ENCODE measurements around the gene BRI3. TPM values are rescaled to one million over a fixed set of nuclear protein-coding genes. Genes with fewer than 3 reads are reported as not detected.

BRI3 gene
- total and polyA plus RNA-seq, 9 of the 15 experiments (the other 6 are each of a cell fraction or from before 2014, with no cell fraction given): 4.3 to 57.4 (median 18.6) TPM

DNA sequence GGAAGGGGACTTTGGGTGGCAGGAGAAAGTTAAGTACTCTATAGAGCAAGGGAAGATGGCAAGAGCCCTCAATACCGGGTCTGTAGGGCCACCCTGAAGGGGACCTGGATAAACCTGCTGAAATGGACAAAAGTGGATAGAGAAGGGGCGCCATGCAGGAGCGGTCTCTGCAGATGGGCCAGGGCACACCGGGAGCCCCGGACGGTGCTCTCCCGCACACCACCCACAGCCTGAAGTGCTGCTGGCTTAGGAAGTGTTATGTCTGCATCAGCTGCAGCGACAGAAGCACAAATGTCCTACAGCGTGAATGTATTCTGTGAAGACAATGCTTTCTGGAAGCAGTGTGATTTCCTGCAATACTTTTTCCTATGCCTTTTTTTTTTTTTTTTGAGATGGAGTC, 37.7 kb downstream of the BRI3 start (continued):
- TF ChIP-seq, protein P1, sequence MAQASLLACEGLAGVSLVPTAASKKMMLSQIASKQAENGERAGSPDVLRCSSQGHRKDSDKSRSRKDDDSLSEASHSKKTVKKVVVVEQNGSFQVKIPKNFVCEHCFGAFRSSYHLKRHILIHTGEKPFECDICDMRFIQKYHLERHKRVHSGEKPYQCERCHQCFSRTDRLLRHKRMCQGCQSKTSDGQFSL (CRISPR knock-in tag; IDR thresholded peaks at IDR 0.05): no peak
- TF ChIP-seq, protein P1 (tag; IDR thresholded peaks at IDR 0.05): no peak
- no peak for TF ChIP-seq SMARCB1 (IDR thresholded peaks at IDR 0.05; ENCODE audit: insufficient read length, low read depth)

DNA sequence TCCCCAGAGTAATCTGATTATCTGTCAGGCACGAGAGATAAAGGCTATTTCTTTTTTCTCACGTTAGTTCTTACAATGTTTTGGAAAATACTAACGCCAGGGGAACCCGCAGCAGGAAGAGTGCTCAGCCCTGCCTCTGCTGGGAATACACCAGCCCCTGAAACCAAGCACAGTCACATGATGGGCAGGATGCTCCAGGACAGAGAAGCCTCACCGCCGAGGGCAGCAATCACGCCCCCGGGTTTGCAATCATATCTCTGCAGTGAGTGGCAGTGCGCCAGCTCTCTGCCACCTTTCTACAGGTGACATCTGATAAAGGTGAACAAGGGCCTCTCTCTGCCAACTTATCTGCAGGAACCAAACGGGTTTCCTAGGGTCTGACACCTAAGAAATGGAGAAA, 39.8 kb downstream of the BRI3 start:
- Histone ChIP-seq H3K4me3 (no peak overlapping the region), H3K36me3 (ENCODE audit: control insufficient read depth, insufficient read depth, low read length) (no peaks in the 10 kb centered on the region; the same call in 1 of the 3 replicates), H3K4me1 (replicated peaks in 1 of 2; ENCODE audit: control insufficient read depth in 2 of 2, insufficient read depth in 2 of 2, low read length in 2 of 2) (peaks cover 0 to 3% of the 10 kb centered on the region in 2 experiments; a peak in 1 of 5 replicates), H2AFZ (ENCODE audit: low read depth, low read length) (no peak overlapping the region), H3K27ac (ENCODE audit: extremely low read depth, low read depth, low read length) (no peak overlapping the region), H3K27me3 (ENCODE audit: control insufficient read depth in 2 of 2, insufficient read depth in 2 of 2, low read length in 2 of 2) (peaks cover 13 to 32% of the 10 kb centered on the region in 2 experiments), H3K79me2 (ENCODE audit: control insufficient read depth, insufficient read depth, low read length) (no peaks in the 10 kb centered on the region), H3K9me1 (ENCODE audit: control insufficient read depth, insufficient read depth, low read length) (no peaks in the 10 kb centered on the region), H4K20me1 (replicated peaks; ENCODE audit: control insufficient read depth, insufficient read depth, low read length) (0 out of 2 replicates have a peak, but pooled peaks cover 7% of the 10 kb centered on the region), H3K9ac (ENCODE audit: insufficient read depth in 1 of 2, low read depth in 2 of 2, low read length in 2 of 2) (no peak overlapping the region), H3K9me3 (replicated peaks; ENCODE audit: control insufficient read depth, insufficient read depth, low read depth, low read length) (peaks cover under 1% of the 10 kb centered on the region; the same call in 1 of the 2 replicates), H3K4me2 (ENCODE audit: insufficient read depth, low read length) (no peak overlapping the region)
- WGBS (ENCODE audit: insufficient coverage, low coverage, missing lambda C conversion rate): 36% methylated on average over 10 of the region's 10 CpGs
- intact Hi-C loops (cut with micrococcal nuclease): no loop called here
- no peak for FAIRE-seq
- DNase-seq (ENCODE audit: extremely low read depth in 1 of 4, low spot score in 3 of 4): no peak
- no TSS peak for BruUV-seq (replicated peaks)
- in situ Hi-C loops (cut with MboI): no loop called here
- TF ChIP-seq LARP7 (IDR thresholded peaks at IDR 0.05) (no peak), ZNF584 (CRISPR knock-in tag; IDR thresholded peaks at IDR 0.05; ENCODE audit: low read depth) (no peak), ZNF431 (CRISPR knock-in tag; IDR thresholded peaks at IDR 0.05) (no peak), PURB (CRISPR knock-in tag; IDR thresholded peaks at IDR 0.05; ENCODE audit: low read depth) (no peak), CXXC5 (CRISPR knock-in tag; IDR thresholded peaks at IDR 0.05) (no peak), NFRKB (IDR thresholded peaks at IDR 0.05; ENCODE audit: low read depth) (no peak), BDP1 (IDR thresholded peaks at IDR 0.05; ENCODE audit: insufficient read depth, insufficient read length) (no peak), HDAC2 (IDR thresholded peaks at IDR 0.05) (no peak), EGR1 (conservative IDR thresholded peaks at IDR 0.05) (no peak), HDAC1 (IDR thresholded peaks at IDR 0.05) (no peak), PTBP1 (IDR thresholded peaks at IDR 0.05; ENCODE audit: low read depth, low read length) (no peak), CREBBP (IDR thresholded peaks at IDR 0.05; ENCODE audit: low read depth, low read length) (no peak), FOXK2 (conservative IDR thresholded peaks at IDR 0.05 in 1 of 2, IDR thresholded peaks at IDR 0.05 in 1 of 2; ENCODE audit: low read depth in 2 of 2) (no peak)
- TF ChIP-seq, protein P2, sequence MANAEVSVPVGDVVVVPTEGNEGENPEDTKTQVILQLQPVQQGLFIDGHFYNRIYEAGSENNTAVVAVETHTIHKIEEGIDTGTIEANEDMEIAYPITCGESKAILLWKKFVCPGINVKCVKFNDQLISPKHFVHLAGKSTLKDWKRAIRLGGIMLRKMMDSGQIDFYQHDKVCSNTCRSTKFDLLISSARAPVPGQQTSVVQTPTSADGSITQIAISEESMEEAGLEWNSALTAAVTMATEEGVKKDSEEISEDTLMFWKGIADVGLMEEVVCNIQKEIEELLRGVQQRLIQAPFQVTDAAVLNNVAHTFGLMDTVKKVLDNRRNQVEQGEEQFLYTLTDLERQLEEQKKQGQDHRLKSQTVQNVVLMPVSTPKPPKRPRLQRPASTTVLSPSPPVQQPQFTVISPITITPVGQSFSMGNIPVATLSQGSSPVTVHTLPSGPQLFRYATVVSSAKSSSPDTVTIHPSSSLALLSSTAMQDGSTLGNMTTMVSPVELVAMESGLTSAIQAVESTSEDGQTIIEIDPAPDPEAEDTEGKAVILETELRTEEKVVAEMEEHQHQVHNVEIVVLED (CRISPR knock-in tag; IDR thresholded peaks at IDR 0.05): no peak
- ChIA-PET CTCF (ENCODE audit: low intra/inter-chr PET ratio) (no interaction called here), POLR2A (interaction anchor here (1.0 to 2.0 kb wide), 2 partner anchors 8 to 20 kb away, joined by 4 to 7 read pairs; no protein-coding TSS in a partner anchor)
- no peak for ATAC-seq
